ENCODE results near the gene NPHP3.
"Not testable (repeated sequence)": the region's sequence is repeated elsewhere in the genome, so short reads cannot be mapped to it uniquely, and the experiment has no call there.

Gene NPHP3

GRCh38 chr3:132654190-132654589 lies 68.0 kb downstream of the NPHP3 start:
- no peak overlapping the region for H3K27ac ChIP-seq
- no peak overlapping the region for H3K4me3 ChIP-seq

GRCh38 chr3:132652640-132653270 lies 69.5 kb downstream of the NPHP3 start:
- no peak overlapping the region for H3K27ac ChIP-seq
- no peak overlapping the region for H3K4me3 ChIP-seq

- H3K27ac ChIP-seq: no peak overlapping the region
- H3K4me3 ChIP-seq: no peak overlapping the region
These were observed 72.1 kb downstream of the NPHP3 start for GRCh38 chr3:132650153-132650552.

- H3K4me3 ChIP-seq: no peak overlapping the region
- H3K27ac ChIP-seq: peak overlapping the region in 1 of 21 experiments; percentile 35
These were observed 77.2 kb downstream of the NPHP3 start for GRCh38 chr3:132645058-132645457.

DNA sequence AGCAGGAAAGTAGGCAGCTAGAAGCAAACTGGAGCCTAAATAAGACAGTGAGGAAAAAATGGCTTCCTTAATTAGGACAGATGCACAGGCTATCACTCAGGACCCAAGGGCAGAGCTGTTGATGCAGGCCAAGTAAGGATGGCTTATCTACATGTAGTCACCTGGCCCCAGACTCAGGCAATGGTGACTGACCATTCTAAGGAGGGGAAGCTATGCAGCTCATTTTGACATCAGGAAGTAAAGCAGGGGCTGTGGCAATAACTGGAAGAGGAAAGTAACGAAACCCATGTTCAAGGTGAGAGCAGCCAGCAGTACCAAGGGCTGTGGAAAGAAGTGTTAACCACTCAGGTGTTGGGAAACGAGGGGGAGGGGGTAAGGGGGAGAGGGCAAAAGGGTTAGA lies 78.8 kb downstream of the NPHP3 start:
- Histone ChIP-seq H3K4me3 (no peak overlapping the region), H3K27ac (no peak overlapping the region)

- H3K27ac ChIP-seq: no peak overlapping the region
- H3K4me3 ChIP-seq: no peak overlapping the region
These were observed 79.7 kb downstream of the NPHP3 start for GRCh38 chr3:132642539-132642847.

- Histone ChIP-seq H3K27ac (peak overlapping the region in 1 of 21 experiments; percentile 11), H3K4me3 (no peak overlapping the region)
These were observed 80.2 kb downstream of the NPHP3 start for GRCh38 chr3:132641837-132642538.

DNA sequence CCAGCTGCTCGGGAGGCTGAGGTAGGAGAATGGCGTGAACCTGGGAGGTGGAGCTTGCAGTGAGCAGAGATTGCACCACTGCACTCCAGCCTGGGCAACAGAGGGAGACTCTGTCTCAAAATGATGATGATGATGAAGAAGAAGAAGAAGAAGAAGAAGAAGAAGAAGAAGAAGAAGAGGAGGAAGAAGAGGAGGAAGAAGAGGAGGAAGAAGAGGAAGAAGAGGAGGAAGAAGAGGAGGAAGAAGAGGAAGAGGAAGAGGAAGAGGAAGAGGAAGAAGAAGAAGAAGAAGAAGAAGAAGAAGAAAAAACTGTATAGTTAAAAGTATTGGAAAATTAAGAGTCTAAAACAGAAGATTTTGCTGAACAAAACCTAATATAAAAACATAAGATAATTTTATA lies 80.8 kb downstream of the NPHP3 start:
- not testable (repeated sequence) for H3K4me3 ChIP-seq, H3K27ac ChIP-seq

GRCh38 chr3:132638706-132639105 lies 83.5 kb downstream of the NPHP3 start:
- peak overlapping the region in 2 of 21 experiments; percentile 24 to 25 for H3K27ac ChIP-seq
- H3K4me3 ChIP-seq: no peak overlapping the region

DNA sequence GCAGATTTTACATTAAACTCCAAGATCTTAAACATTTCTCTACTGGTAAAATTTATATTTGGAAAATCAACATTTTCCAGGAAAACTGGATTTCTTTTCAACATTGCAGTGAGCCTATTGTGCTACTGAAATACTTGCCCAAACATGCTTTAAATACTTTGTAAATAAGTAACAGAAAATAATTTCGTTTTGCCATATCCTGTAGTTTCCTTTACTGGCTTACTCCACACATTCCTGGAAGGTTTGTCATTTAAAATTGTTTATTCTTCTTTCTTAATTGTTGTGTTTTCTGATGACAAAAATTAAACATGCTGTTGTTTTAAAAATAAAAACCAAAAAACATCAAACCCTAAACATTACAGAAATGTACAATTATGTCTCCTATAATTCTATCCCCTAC lies 84.6 kb downstream of the NPHP3 start:
- Histone ChIP-seq H3K4me3 (no peak overlapping the region), H3K27ac (peak overlapping the region in 4 of 21 experiments; percentile 17 to 58 (median 41))

GRCh38 chr3:132635052-132635451 lies 87.2 kb downstream of the NPHP3 start:
- no peak overlapping the region for H3K27ac ChIP-seq
- no peak overlapping the region for H3K4me3 ChIP-seq
